Dermis blood vessel endothelial cell (primary cell): ENCODE measurements around the gene LMF1. TPM values are rescaled to one million over a fixed set of nuclear protein-coding genes. Genes with fewer than 3 reads are reported as not detected.
A peak's percentile ranks its signal among the peaks of the same experiment; 100 is the strongest.
"Not testable (repeated sequence)": the region's sequence is repeated elsewhere in the genome, so short reads cannot be mapped to it uniquely, and the experiment has no call there.

Experiments used
- DNase-seq: peaks from one replicate; pipeline ENCODE4 v3.0.0; 2010
- total RNA-seq: library from RNA; depleted of rRNA; stranded (reverse); fragments of >200 nt; gene quantifications from 2 replicates; pipeline ENCODE4 v1.2.3, GENCODE V29; 2014

Gene LMF1
- total RNA-seq, 1 donor from 2014 or later, result 14.6 TPM

DNA sequence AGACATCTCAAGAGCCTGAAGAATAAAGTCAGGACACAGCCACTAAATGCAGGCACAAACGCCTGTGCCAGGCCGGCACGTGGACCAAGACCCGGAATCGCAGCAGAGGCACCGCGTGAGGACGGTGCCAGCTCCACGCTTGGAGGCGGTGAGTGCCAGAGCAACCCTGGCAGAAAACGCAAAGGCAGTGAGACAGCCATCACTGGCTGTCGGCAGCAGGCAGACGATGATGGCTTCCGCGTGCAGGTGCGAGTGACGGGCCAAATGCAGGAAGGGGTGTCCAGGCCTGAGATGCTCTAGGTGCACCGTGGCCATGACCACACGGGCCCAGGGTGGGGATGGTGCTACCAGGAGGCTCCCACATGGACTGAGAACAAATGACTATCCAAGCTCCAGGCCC is 78.8 kb downstream of the LMF1 start:
- DNase-seq, result no peak

DNA sequence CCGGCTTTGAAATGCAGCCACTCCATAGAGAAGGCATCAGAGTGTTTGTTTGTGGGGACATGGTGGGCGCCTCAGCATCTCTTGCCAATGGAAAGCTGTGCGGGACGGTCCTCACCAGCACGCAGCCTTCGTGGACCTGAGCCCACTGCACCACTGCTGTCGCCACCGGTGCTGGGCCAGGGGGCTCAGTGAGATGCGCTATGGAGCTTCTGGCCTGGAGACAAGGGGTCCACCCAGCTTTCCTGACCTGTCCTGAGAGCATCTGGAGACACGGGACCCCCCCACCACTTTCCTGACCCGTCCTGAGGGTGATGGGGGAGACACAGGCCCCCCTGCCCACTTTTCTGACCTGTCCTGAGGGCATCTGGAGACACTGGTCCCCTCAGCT is 79.4 kb downstream of the LMF1 start:
- no peak for DNase-seq

DNA sequence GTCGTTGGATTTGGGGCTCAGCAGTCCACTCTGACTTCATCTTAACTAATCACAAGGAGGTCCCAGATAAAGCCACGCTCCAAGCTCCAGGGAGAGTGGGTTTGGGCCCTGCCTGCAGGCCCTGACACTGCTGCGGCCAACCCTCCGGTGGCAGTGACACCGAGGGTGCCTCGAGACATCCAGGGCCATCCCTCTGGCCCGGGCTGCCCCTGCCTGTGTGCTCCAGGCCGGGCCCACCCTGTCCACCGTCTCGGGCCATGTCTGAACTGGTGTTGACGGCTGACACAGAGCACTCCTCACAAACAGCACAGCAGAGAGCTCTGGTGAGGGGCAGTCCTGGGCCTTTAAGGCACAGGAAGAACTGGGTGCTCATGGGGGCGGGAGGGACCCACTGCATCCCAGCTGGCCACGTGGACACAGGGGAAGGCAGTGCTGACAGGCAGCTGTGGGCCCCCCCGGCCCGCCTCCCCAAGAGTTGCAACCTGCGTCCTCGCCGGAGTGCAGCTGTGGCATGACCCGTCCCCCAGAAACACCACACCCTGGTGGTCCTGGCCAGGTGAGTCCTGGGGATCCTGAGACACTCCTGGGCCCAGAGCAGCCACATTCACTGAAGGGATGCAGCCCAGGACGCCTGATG is 80.0 kb downstream of the LMF1 start:
- DNase-seq, result no peak

DNA sequence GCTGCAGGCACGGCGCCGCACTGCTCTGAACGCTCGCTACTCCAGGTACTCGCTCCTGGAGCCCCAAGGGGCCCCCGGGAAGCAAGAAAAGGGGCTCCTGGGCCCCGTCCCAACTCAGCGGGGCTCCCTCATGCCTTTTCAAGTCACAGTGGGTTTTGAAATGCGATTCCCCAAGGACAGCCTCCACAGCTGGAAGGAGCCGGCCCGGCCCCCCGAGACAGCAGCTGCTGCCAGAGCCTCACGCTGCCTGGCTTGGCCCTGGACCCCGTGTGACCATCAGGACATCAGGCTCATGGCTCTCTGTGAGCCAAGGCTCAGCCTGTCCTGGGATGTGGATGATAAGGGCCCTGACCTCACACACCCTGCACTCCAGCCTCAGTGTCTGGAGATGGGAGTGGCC is 80.6 kb downstream of the LMF1 start:
- no peak for DNase-seq

DNA sequence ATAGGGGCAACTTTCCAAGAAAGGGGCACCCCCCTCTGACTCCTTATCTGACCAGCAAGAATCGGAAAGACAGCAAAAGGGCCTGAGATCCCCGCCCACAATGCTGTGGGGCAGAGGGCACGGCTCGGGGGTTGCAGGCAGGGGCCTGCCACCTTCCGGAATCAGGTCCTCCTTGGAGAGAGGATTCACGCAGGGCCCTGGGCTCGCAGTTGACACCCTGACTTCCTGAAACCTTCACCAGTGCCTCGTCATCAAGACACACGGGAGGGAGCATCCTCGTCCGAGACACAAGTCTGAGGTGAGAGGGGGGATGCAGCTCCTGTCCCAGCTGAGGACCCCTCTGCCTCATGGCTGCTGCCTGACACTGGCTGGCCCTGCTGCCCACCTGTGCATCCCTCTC is 81.2 kb downstream of the LMF1 start:
- DNase-seq, result no peak

DNA sequence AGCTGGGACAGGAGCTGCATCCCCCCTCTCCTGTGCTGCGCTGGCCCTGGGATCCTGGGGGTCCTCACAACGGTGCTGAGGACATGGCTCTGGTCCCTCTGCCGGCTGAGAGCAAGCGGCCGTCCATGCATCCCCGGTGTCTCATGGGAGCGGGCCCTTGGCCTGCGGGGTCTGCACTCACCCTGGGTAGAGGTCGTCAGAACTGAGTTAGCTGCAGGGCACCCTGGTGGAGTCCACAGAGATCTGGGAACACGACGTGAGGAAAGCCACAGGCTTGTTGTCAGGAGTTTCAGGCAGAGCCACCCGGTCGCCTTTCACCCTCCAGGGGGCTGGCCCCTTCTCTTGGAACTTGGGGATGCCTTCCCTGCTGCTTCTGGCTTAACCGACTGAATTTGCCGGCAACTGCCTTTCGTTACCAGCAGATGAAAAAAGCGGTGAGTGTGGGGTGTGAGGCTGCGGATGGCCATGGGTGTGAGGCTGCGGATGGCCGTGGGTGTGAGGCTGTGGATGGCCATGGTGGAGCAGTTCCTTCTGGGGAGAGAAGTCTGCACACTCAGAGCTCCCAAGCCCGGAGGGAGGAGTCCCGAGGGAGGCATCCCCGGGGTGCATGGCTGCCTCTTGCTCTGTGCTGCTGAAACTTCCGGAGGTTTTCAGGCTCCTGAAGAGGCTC is 81.7 kb downstream of the LMF1 start:
- no peak for DNase-seq

DNA sequence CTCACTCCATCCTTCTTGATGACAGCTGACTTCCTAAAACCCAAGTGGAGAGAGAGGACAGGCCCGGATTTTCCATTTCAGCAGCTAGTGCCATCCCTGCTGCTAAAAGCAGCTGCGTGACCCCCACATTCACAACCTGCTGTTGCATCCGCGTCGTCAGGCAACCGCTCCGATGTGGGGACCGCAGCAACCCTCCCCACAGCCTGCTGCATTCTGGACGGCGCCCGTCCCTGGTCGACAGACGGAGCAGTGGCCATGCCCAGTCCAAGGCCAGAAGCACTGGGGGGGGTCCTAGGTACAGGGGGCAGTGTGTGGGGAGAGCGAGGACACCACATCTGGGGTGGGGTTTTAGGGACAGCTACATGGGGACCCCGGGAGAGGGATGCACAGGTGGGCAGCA is 82.3 kb downstream of the LMF1 start:
- DNase-seq, result not testable (repeated sequence)

DNA sequence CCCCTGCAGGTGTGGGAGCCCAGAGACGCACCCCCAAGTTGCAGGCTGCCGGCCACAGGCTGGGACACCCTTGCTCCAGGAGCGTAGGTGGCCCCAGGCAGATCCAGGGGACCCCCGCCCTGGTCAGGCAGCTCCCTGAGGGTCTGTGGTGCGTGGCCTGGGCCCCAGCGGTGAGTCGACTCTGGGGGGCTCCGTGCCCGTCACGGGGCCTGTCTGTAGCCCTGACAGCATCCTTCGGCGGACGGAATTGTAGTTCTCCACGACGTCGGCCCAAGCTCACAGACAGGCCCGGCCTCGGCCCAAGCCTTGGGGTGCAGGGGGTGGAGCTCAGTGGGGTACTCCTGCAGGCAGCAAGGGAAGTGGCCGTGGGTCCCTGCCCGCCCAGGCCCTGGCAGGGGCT is 82.9 kb downstream of the LMF1 start:
- no peak for DNase-seq

DNA sequence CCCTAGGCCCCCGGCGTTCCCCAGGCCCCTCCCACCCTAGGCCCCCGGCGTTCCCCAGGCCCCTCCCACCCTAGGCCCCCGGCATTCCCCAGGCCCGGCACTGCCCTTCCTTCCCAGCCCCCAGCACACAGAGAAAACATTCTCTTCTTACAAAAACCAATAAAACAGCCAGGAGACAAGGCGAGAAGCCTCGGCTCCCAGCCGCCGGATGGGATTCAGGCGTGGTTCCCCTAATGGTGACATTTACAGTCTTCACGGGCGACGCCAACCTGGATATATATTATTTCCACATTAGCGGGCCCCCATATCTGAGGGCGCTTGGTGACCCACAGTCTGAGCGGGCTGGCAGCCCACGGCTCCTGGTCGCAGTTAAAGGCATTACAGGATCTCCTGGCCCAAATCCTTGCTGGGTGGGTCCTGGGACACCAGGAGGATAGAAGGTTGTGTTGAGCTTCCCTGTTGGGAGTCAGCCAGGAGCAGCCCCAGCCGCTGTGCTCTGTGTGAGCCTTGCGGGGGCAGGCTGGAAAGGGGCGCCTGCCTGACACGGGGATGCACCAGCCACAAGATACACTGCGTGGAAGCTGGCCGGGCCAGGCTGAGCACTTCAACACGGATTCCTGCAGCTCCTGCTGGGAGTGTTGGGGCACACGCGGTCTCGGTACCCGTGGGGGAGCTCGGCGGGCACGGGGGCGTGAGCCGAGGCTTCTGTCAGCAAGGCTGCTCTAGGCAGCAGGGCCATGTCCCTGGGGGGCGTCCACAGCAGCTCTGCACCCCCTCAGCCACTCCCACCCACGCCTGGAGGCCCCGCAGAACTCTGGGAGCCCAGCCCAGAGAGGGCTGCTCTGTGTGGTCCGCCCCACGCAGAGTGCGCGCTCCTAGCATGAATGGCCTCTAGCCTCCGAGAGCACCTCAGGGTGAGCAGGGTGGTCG is 83.7 kb downstream of the LMF1 start:
- DNase-seq, result no peak

DNA sequence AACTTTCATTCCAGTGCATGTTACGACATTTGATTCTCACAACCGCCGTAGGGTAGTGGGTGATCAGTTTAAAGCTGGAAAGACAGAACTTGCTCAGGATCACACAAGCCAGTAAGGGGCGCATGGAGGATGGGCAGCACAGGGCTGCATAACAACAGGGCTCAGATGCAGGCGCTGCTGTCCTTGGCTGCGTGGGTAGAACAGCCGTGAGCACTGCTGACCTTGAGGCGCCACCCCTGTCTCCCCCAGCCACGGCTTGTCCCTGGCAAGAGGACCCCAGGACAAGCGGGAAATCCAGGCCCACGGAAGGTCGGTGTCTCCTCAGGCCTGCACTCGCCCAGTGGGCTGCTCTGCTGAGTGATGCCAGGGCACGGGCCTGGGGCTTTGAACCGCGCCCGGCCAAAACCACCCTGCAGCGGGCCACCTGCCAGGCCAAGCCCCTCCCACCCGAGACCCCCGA is 84.7 kb downstream of the LMF1 start:
- peak; percentile 9 for DNase-seq

DNA sequence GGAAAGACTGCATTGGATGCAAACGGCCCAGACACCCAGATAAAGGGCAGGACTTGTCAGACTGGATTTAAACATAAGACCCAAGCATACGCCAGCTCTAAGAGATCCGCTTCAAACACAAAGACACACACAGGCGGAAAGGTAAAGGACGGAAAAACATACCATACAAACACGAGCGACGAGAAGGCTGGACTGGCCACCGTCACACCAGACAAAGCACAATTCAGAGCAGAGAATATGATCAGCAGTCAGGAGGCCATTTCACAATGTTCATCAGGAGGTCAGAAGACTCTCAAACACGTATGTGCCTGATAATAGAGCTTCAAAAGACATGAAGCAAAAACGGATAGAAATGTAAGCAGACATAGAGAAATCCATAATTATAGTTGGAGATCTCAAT is 85.4 kb downstream of the LMF1 start:
- DNase-seq, result no peak

DNA sequence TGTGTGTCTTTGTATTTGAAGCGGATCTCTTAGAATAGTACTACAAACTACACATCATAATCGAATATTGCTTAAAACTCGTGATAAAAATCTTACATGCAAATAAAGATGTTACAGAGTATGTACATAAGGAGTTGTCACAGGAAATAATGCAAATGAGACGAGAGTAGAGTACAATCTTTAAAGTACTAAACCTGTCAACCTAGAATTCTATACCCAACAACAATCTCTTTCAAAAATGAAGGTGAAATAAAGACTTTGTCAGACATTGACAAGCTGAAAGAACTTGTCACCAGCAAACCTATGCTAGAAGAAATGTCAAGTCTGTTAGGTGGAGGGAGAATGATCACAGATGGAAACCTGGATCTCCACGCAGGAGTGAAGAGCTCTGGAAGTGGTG is 86.6 kb downstream of the LMF1 start:
- DNase-seq, result no peak

DNA sequence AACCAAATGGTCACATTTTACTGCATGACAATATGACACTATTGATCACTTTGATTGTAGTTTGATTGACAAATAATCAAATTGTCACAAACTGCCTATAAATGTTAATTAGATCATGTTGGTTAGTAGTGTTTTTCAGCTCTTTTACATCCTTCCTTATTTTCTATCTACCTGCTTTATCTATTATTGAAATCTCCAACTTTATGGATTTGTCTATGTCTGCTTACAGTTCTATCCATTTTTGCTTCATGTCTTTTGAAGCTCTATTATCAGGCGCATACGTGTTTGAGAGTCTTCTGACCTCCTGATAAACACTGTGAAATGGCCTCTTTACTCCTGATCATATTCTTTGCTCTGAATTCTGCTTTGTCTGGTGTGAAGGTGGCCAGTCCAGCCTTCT is 87.0 kb downstream of the LMF1 start:
- DNase-seq, result no peak

DNA sequence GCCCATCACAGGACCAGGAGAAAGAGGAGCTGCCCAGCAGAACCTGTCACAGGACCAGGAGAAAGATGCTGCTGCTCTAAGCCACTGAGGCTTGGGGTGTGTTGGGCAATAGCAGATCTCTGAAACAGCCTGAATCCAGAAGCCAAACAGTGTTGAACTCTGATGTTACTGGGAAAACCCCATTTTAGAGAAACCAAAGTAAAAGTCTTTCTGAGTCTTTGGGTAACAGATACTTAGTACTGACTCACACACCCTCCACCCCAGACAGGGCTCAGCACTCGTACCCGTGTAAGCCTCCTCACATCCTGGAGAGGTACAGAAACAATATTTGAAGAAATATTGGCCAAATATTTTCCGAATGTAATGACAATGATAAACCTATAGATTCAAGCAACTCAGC is 87.4 kb downstream of the LMF1 start:
- DNase-seq, result no peak

DNA sequence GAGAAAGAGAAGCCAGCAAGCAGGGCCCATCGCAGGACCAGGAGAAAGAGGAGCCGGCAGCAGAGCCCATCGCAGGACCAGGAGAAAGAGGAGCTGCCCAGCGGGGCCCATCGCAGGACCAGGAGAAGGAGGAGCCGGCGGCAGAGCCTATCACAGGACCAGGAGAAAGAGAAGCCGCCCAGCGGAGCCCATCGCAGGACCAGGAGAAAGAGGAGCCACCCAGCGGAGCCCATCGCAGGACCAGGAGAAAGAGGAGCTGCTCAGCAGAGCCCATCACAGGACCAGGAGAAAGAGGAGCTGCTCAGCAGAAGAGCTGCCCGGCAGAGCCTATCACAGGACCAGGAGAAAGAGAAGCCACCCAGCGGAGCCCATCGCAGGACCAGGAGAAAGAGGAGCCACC is 88.1 kb downstream of the LMF1 start:
- DNase-seq, result not testable (repeated sequence)

DNA sequence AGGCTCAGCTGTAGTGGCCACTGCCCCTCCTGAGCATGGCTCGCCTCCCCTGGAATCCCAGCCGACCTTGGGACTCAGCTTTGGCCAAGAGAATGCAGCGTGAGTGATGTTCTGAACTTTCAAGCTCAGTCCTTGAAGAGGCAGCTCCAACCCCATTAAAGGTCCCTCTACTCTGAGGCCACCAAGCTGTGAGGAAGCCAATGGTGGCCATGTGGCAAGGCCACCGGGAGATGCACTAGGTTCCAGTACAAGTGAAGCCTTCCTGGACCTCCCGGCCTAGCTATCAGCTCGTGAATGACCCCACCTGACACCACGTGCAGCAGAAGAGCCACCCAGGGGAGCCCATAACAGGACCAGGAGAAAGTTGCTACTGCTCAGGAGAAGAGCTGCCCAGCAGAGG is 88.5 kb downstream of the LMF1 start:
- DNase-seq, result no peak

DNA sequence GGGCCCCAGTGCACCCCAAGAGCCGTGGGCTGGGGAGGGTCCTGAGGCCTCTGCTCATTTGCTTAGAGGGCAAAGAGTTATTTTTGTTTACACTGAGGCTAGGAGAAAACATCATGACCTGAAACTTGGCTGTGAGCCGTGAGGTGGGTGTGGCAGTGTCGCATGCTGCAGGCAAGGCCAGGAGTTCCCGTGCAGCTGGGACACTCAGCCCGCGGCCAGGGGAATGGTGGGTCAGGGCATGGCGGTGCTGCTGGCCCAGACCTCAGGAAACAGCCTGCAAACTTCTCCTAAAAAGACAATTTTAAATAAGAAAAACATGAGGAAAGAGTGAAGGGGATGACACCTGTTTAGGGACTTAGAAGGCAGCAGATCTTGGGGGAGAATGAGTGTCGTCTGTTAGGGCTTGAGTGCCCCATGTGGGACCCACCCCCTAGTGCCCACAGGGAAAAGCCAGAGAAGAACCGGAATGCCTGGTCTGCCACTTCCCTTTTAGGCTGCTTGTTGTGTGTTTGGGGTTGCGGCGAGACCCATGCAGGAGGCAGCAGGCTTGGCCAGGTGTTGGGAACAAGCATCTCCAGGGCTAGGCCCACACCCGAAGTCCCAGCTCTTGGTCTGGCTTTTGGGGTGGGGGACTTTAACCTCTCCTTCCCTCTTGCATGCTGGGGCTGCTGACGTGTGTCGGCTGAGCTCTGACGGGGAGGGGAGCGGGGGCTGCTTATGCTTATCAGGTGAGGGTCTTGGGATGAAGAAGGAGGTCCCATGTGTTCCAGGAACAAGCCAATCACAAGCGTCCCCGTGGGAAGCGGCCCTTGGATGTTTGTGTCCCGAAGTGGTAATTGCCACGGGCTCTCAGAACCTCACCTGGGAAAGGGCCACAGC is 89.3 kb downstream of the LMF1 start:
- no peak for DNase-seq

DNA sequence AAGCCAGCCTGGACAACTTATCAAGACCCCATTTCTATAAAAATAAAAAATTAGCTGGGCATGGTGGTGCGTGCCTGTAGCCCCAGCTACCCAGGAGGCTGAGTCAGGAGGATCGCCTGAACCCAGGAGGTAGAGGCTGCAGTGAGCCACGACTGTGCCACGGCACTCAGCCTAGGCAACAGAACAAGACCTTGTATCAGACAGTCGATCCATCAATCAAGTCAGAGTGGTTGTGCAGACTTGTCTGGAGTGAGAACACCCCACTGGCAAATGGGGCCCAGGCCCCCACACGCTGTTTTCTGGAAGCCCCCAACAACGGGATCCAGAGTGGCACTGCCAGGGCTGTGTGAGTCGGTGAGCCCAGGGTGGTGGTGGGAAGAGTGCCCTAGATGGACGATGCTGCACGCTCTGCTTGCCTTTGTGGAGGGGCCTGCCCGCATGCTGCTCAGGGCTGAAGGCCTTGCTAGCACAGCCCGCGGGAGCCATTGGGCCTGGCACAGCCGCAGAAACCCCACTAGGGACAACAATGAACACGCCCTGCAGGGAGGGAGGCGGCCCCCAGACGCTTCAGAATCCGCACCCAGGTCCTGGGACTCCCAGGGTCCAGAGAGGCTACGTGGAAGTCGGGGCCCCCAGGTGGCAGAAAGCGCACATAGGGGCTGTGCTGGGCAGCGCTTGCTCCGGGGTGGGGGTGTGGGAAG is 90.2 kb downstream of the LMF1 start:
- DNase-seq, result no peak

DNA sequence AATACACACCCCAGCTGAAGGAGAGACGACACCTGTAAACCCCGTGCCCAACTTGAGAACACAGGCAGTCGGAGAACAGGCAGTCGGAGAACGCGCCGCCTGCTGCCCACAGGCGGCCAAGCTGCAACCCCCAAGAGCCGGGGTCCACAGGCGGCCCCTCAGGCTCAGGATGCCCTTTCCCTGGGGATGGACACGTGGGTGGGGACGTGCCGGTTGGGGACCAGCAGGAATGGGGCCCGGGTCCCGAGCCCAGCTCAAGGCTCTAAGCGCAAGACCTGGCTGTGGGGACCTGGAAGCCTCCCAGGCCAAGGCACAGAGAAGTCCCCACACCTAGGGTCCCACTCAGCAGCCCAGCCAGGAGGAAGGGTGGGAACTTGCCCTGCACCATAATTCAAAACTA is 90.8 kb downstream of the LMF1 start:
- no peak for DNase-seq

DNA sequence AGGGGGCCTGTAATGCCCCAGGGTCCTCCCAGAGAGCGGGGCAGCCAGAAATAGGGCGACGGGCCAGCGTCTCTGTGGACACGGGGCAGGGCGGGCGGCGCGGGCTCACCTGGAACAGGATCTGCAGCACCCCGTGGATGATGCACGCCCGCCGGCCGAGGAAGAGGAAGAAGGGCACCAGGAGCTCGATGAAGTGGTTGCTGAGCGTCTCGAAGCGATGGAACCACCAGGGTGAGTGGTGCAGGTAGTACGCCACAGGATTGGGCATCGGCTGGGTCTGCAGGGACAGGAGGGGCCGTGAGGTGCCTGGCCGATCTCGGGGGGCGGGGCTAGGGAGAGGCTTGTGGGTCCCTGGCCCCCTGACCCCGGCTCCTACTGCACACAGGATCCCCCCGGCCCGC is 91.3 kb downstream of the LMF1 start:
- DNase-seq, result no peak

DNA sequence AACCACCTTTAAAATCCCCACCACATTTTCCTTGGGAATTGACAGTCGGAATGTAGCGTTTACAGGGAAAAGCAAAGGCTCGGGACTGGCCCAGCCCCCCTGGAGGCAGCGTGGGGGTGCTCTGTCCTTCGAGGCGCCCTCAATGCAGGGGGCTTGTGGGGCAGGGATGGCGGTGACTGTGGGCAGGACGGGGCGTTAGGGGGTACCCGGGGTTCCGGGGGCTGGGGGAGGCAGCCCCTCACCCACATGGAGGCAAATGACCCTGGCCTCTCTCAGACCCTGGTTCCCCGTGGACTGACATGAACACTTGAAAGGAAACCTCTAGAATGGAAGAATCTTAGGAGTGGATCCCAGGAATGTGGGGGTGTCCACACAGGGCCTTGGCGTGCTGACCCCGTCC is 91.9 kb downstream of the LMF1 start:
- DNase-seq, result no peak
